K562 (cell line): ENCODE data around the gene FSCN2. TPM values are rescaled to one million over a fixed set of nuclear protein-coding genes. Genes with fewer than 3 reads are reported as not detected.

Experiments used
- BCOR ChIP-seq: fragments of 450-650 bp; IDR thresholded peaks from 2 replicates; pipeline ENCODE4 v1.6.1; 2016
- HDAC6 ChIP-seq: IDR thresholded peaks from 2 replicates; pipeline ENCODE4 v1.6.1; 2012; ENCODE audit warnings: low read depth, mild to moderate bottlenecking, control low read depth, inconsistent platforms, low read length, moderate library complexity
- KAT7 ChIP-seq: sonication (generic); formaldehyde crosslinking; IDR thresholded peaks from 2 replicates; pipeline ENCODE4 v1.8.0; 2022; ENCODE audit warnings: missing genetic modification reagents, mild to moderate bottlenecking, borderline replicate concordance
- MAZ ChIP-seq, 2 experiments: fragments of 450-650 bp in 1 of 2; sonication (generic) in 1 of 2; formaldehyde crosslinking; IDR thresholded peaks in 1 of 2; conservative IDR thresholded peaks in 1 of 2; 2 replicates each; pipeline versions ENCODE4 v1.4.0 to v1.5.0; 2020; ENCODE audit warnings: mild to moderate bottlenecking in 1 of 2, missing genetic modification reagents in 1 of 2
- RAD21 ChIP-seq, 2 experiments: fragments of 250-450 bp in 1 of 2; fragments of 450-650 bp in 1 of 2; sonication (Bioruptor Pico) in 1 of 2; formaldehyde crosslinking in 1 of 2; IDR thresholded peaks in 1 of 2; conservative IDR thresholded peaks in 1 of 2; 2 replicates each; pipeline versions ENCODE4 v1.4.0 to v1.8.0; 2020 to 2022; ENCODE audit warnings: mild to moderate bottlenecking in 2 of 2, moderate library complexity in 1 of 2
- SMARCE1 ChIP-seq: fragments of 450-650 bp; IDR thresholded peaks from 2 replicates; pipeline ENCODE4 v1.7.1; 2016; ENCODE audit warnings: mild to moderate bottlenecking
- ZNF436 ChIP-seq: fragments of 250-450, 450-650 bp; sonication (Bioruptor Pico); formaldehyde crosslinking; IDR thresholded peaks from 2 replicates; pipeline ENCODE4 v1.7.0; 2020; ENCODE audit warnings: mild to moderate bottlenecking
- ZNF77 ChIP-seq: fragments of 250-450 bp; sonication (Bioruptor Pico); IDR thresholded peaks from 2 replicates; pipeline ENCODE4 v1.5.0; 2020
- polyA plus RNA-seq, 8 experiments: library from polyadenylated mRNA; depleted of rRNA in 4 of 8; stranded (reverse) in 5 of 8; unstranded in 3 of 8; fragments of >200 nt; fragmentation: Nextera tagmentation in 2 of 8; fragmentation: Illumina TruSeq in 1 of 8; extraction: Ambion mirVana in 2 of 8; extraction: Trizol in 1 of 8; gene quantifications; 2 replicates each; pipeline versions ENCODE4 v1.2.1 to v1.2.3, GENCODE V29; 2011 to 2014; ENCODE audit warnings: inconsistent platforms in 1 of 8, missing spikeins in 1 of 8
- total RNA-seq, 7 experiments: library from RNA; depleted of rRNA in 6 of 7; stranded (reverse); fragments of >200 nt in 6 of 7; fragmentation: Illumina TruSeq in 2 of 7; extraction: Trizol in 2 of 7; gene quantifications; 2 replicates each; pipeline versions ENCODE4 v1.2.1 to v1.2.3, GENCODE V29; 2011 to 2021; ENCODE audit warnings: low replicate concordance in 1 of 7
- TF ChIP-seq, protein P1 (sequence below): sonication (generic); formaldehyde crosslinking; IDR thresholded peaks from 2 replicates; pipeline ENCODE4 v1.8.0; 2022; ENCODE audit warnings: missing genetic modification reagents, mild to moderate bottlenecking, moderate library complexity, borderline replicate concordance

The FSCN2 gene
- total and polyA plus RNA-seq, 9 of the 15 experiments (the other 6 are each of a cell fraction or from before 2014, with no cell fraction given), result 0.08 TPM; not detected in 8

DNA sequence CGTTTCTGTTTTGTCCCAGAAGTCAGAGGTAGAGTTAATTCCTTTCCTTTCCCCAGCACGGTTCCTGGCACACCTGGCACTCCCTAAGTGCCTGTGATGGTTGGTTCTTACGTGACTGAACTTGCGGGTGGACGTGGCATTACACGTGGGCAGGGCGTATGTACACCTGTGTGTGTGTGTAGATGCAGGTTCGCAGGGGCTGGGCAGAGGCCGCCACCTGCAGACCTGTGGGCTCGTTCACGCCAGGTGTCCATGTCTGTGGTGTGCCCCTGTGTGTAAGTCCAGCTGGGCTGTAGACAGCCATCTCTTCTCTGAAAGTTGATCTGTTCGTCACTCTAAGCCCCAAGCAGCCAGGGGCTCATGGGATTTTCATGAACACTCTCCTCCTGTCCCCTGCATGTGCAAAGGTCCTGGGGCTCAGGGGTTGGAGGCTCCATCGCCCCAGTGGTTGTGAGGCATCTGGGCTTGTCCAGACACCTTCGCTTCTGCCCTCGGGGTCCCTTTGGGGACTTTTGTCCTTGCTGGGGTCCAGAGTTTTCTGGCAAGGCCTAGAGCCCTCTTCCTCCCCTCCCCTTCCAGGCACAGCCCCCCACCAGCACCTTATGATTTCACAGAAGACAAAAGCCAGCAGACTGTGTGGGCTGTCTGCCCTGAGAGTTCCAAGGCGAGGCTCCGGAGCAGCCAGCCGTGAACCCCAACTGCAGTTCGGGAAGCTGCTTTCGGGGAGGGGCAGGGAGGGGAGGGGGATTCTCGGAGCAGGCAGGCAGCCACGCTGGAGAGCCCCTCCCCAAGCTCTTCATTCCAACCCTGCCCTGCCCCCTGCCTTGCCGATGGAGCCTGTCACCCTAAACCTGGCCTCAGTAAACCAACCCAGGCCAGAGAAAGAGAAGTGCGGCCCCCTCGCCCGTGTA is 5.4 kb upstream of the FSCN2 start (continued):
- TF ChIP-seq, protein P1, sequence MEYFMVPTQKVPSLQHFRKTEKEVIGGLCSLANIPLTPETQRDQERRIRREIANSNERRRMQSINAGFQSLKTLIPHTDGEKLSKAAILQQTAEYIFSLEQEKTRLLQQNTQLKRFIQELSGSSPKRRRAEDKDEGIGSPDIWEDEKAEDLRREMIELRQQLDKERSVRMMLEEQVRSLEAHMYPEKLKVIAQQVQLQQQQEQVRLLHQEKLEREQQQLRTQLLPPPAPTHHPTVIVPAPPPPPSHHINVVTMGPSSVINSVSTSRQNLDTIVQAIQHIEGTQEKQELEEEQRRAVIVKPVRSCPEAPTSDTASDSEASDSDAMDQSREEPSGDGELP (CRISPR knock-in tag), result peak; percentile 16; the same call in 1 of the 2 replicates
- no peak for TF ChIP-seq ZNF436
- no peak for TF ChIP-seq KAT7
- peak in 1 of 2 experiments; percentile 53; a peak in 2 of 4 replicates for TF ChIP-seq MAZ (CRISPR knock-in tag; conservative IDR thresholded peaks at IDR 0.05 in 1 of 2, IDR thresholded peaks at IDR 0.05 in 1 of 2)
- no peak for TF ChIP-seq HDAC6
- TF ChIP-seq SMARCE1, result no peak
- 0 out of 2 replicates have a peak, but pooled peaks have one; percentile 34 for TF ChIP-seq BCOR
- TF ChIP-seq RAD21 (CRISPR knock-in tag; conservative IDR thresholded peaks at IDR 0.05 in 1 of 2, IDR thresholded peaks at IDR 0.05 in 1 of 2), result peak; percentile 6 to 32; a peak in 1 of 4 replicates
- no peak for TF ChIP-seq ZNF77 (CRISPR knock-in tag)
